Measurements from ENCODE around the gene CHMP2B. TPM values are rescaled to one million over a fixed set of nuclear protein-coding genes. Genes with fewer than 3 reads are reported as not detected.

Gene CHMP2B
- total and polyA plus RNA-seq, 3 experiments from 2014 or later: 31.2 to 55.6 (median 33.9) TPM

GRCh38 chr3:87267953-87268645, 41.0 kb downstream of the CHMP2B start:
- ChIA-PET CTCF (no interaction called here), POLR2A (no interaction called here)
- Histone ChIP-seq H3K27me3 (ENCODE audit: insufficient read depth, low read length, poor library complexity, severe bottlenecking) (no peaks in the 10 kb centered on the region), H3K27ac (ENCODE audit: low read depth, low read length) (no peak overlapping the region), H3K4me3 (ENCODE audit: low read length) (no peak overlapping the region), H3K4me1 (ENCODE audit: insufficient read depth, low read length) (no peaks in the 10 kb centered on the region), H3K36me3 (ENCODE audit: insufficient read depth, low read length) (no peaks in the 10 kb centered on the region), H3K9me3 (ENCODE audit: low read length) (no peaks in the 10 kb centered on the region)
- Mint-ChIP-seq H3K9me3 (no peaks in the 10 kb centered on the region), H3K4me3 (no peak overlapping the region), H3K36me3 (no peaks in the 10 kb centered on the region), H3K27ac (peak overlapping the region in 1 of 8 donors; percentile 43), H3K27me3 (no peaks in the 10 kb centered on the region), H3K4me1 (peaks cover 7 to 13% (median 13%) of the 10 kb centered on the region in 3 donors)
- no peak for DNase-seq

- POLR2A ChIA-PET: no interaction called here
- H3K4me1 Mint-ChIP-seq: peaks cover 7 to 13% (median 13%) of the 10 kb centered on the region in 3 donors
Measured at GRCh38 chr3:87268646-87269211, 41.6 kb downstream of the CHMP2B start.

DNA sequence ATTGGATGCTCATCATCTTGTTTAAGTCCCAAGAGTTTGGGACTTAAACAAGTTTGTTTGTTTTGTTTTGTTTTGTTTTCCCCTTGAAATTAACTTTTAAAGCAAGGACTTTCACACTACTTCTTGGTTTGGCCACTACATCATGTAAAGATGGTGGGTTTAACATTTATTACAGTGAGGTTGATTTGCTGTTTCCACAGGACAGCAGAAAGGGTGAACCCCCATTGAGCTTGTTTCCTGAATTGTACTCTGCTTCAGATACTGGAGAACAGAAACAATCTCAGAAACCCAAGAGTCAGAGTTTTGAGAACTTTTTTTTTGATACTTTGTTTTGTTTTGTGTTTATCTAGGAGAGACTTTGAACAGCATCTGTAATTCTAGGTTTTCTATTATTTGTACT, 42.6 kb downstream of the CHMP2B start:
- peaks cover 7 to 13% (median 13%) of the 10 kb centered on the region in 3 donors for H3K4me1 Mint-ChIP-seq
- POLR2A ChIA-PET: no interaction called here

More at GRCh38 chr3:87268646-87269211, 41.6 kb downstream of the CHMP2B start:
- no peaks in the 10 kb centered on the region for H3K36me3 Mint-ChIP-seq
- CTCF ChIA-PET: no interaction called here
- H3K27ac ChIP-seq (ENCODE audit: low read depth, low read length): no peak overlapping the region
- H3K27me3 Mint-ChIP-seq: peaks cover 0 to 5% of the 10 kb centered on the region in 2 donors
- H3K27ac Mint-ChIP-seq: no peak overlapping the region
- H3K9me3 Mint-ChIP-seq: no peaks in the 10 kb centered on the region
- H3K4me3 Mint-ChIP-seq: no peak overlapping the region
- H3K4me3 ChIP-seq (ENCODE audit: low read length): no peak overlapping the region
- DNase-seq: no peak
- no peaks in the 10 kb centered on the region for H3K27me3 ChIP-seq (ENCODE audit: insufficient read depth, low read length, poor library complexity, severe bottlenecking)
- H3K36me3 ChIP-seq (ENCODE audit: insufficient read depth, low read length): no peaks in the 10 kb centered on the region
- H3K9me3 ChIP-seq (ENCODE audit: low read length): no peaks in the 10 kb centered on the region
- H3K4me1 ChIP-seq (ENCODE audit: insufficient read depth, low read length): no peaks in the 10 kb centered on the region

DNA sequence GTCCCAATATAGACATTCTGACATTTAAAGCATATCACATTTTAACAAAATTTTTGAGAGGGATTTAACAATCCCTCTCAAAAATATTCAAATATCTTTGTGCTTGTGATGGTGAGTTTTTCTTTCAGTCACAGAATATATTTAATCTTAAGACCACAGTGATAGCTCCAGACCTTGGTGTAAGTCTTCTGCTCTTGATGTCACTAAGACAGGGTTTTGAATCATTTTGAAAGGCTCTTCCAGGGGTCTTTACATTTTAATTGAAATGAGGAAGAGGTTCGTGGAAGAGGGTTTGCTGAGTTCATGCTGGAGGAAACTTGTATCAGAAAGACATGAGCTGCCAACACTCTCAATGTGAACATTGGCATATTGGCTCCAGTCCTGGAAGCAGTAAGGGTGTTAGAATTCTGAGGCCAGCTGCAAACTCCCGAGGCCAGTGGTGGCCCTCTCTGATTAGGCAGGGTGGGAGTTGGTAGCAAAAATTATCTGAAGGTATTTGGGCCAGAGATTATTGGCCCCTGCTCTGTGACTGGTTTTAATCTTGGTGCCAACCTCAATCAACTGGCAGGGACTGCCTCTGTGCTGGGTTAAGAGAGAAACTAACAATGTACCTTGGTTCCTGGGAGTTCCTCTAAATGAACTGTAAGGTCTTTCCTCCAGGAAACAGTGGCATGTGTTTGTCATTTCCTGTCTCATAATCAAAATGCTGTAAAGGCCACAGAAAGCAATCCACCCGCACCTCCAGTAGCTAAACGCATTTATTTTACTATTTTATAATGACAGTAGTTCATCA, 44.0 kb downstream of the CHMP2B start:
- no peak overlapping the region for H3K4me3 Mint-ChIP-seq
- H3K27me3 Mint-ChIP-seq: peaks cover 0 to 6% of the 10 kb centered on the region in 2 donors
- Histone ChIP-seq H3K27me3 (ENCODE audit: insufficient read depth, low read length, poor library complexity, severe bottlenecking) (no peaks in the 10 kb centered on the region), H3K4me1 (ENCODE audit: insufficient read depth, low read length) (no peaks in the 10 kb centered on the region), H3K9me3 (ENCODE audit: low read length) (no peaks in the 10 kb centered on the region), H3K36me3 (ENCODE audit: insufficient read depth, low read length) (no peaks in the 10 kb centered on the region), H3K4me3 (ENCODE audit: low read length) (no peak overlapping the region), H3K27ac (ENCODE audit: low read depth, low read length) (no peak overlapping the region)
- ChIA-PET CTCF (interaction anchor here (1.1 kb wide), 1 partner anchor 10 kb away, joined by 3 read pairs; no protein-coding TSS in a partner anchor), POLR2A (no interaction called here)
- no peaks in the 10 kb centered on the region for H3K9me3 Mint-ChIP-seq
- no peak for DNase-seq
- peaks cover 7 to 13% (median 13%) of the 10 kb centered on the region in 3 donors for H3K4me1 Mint-ChIP-seq
- no peaks in the 10 kb centered on the region for H3K36me3 Mint-ChIP-seq
- H3K27ac Mint-ChIP-seq: peak overlapping the region in 2 of 8 donors; percentile 26 to 72

More for the DNA sequence above, 42.6 kb downstream of the CHMP2B start:
- H3K27me3 ChIP-seq (ENCODE audit: insufficient read depth, low read length, poor library complexity, severe bottlenecking): no peaks in the 10 kb centered on the region
- no peaks in the 10 kb centered on the region for H3K4me1 ChIP-seq (ENCODE audit: insufficient read depth, low read length)
- Mint-ChIP-seq H3K27me3 (peaks cover 0 to 6% of the 10 kb centered on the region in 2 donors), H3K4me3 (no peak overlapping the region), H3K36me3 (no peaks in the 10 kb centered on the region), H3K27ac (no peak overlapping the region), H3K9me3 (no peaks in the 10 kb centered on the region)
- no peaks in the 10 kb centered on the region for H3K9me3 ChIP-seq (ENCODE audit: low read length)
- no peak overlapping the region for H3K4me3 ChIP-seq (ENCODE audit: low read length)
- DNase-seq: no peak
- CTCF ChIA-PET: interaction anchor here (1.1 kb wide), 1 partner anchor 9 kb away, joined by 3 read pairs; no protein-coding TSS in a partner anchor
- no peaks in the 10 kb centered on the region for H3K36me3 ChIP-seq (ENCODE audit: insufficient read depth, low read length)
- no peak overlapping the region for H3K27ac ChIP-seq (ENCODE audit: low read depth, low read length)

- peaks cover 2 to 6% of the 10 kb centered on the region in 2 donors for H3K27me3 Mint-ChIP-seq
- Histone ChIP-seq H3K27me3 (ENCODE audit: insufficient read depth, low read length, poor library complexity, severe bottlenecking) (no peaks in the 10 kb centered on the region), H3K27ac (ENCODE audit: low read depth, low read length) (no peak overlapping the region), H3K4me3 (ENCODE audit: low read length) (no peak overlapping the region), H3K4me1 (ENCODE audit: insufficient read depth, low read length) (no peaks in the 10 kb centered on the region), H3K36me3 (ENCODE audit: insufficient read depth, low read length) (no peaks in the 10 kb centered on the region), H3K9me3 (ENCODE audit: low read length) (no peaks in the 10 kb centered on the region)
- no peak overlapping the region for H3K4me3 Mint-ChIP-seq
- ChIA-PET CTCF (no interaction called here), POLR2A (no interaction called here)
- DNase-seq: no peak
- no peak overlapping the region for H3K27ac Mint-ChIP-seq
- no peaks in the 10 kb centered on the region for H3K36me3 Mint-ChIP-seq
- H3K4me1 Mint-ChIP-seq: peaks cover 7 to 13% (median 13%) of the 10 kb centered on the region in 3 donors
- no peaks in the 10 kb centered on the region for H3K9me3 Mint-ChIP-seq
Measured at GRCh38 chr3:87272718-87273341, 45.7 kb downstream of the CHMP2B start.

GRCh38 chr3:87276484-87276883, 49.4 kb downstream of the CHMP2B start, which contains the start of gene POU1F1:
Gene POU1F1, minus strand, starts transcription at chr3:87276584. Its CDS starts 122 bp downstream, at chr3:87276462.
- H3K36me3 Mint-ChIP-seq: no peaks in the 10 kb centered on the region

GRCh38 chr3:87287011-87287410, 59.9 kb downstream of the CHMP2B start:
- Histone ChIP-seq H3K4me3 (ENCODE audit: low read length) (no peak overlapping the region), H3K27me3 (ENCODE audit: insufficient read depth, low read length, poor library complexity, severe bottlenecking) (no peaks in the 10 kb centered on the region), H3K9me3 (ENCODE audit: low read length) (no peaks in the 10 kb centered on the region), H3K36me3 (ENCODE audit: insufficient read depth, low read length) (no peaks in the 10 kb centered on the region), H3K4me1 (ENCODE audit: insufficient read depth, low read length) (no peaks in the 10 kb centered on the region), H3K27ac (ENCODE audit: low read depth, low read length) (no peak overlapping the region)
- CTCF ChIA-PET: interaction anchor here (0.8 kb wide), 1 partner anchor 12 kb away, joined by 3 read pairs; no protein-coding TSS in a partner anchor
- H3K36me3 Mint-ChIP-seq: no peaks in the 10 kb centered on the region
- POLR2A ChIA-PET: no interaction called here
- H3K27ac Mint-ChIP-seq: no peak overlapping the region
- H3K4me3 Mint-ChIP-seq: no peak overlapping the region
- no peaks in the 10 kb centered on the region for H3K9me3 Mint-ChIP-seq
- peaks cover 7 to 32% of the 10 kb centered on the region in 2 donors for H3K27me3 Mint-ChIP-seq
- no peak for DNase-seq
- H3K4me1 Mint-ChIP-seq: no peaks in the 10 kb centered on the region

More at GRCh38 chr3:87276484-87276883, 49.4 kb downstream of the CHMP2B start, which contains the start of gene POU1F1:
- no peak within 1 kb of the TSS for H3K27ac ChIP-seq (ENCODE audit: low read depth, low read length)
- no peaks in the 10 kb centered on the region for H3K36me3 ChIP-seq (ENCODE audit: insufficient read depth, low read length)
- Mint-ChIP-seq H3K9me3 (no peaks in the 10 kb centered on the region), H3K27ac (no peak within 1 kb of the TSS), H3K27me3 (peaks cover 6 to 8% of the 10 kb centered on the region in 2 donors), H3K4me3 (no peak within 1 kb of the TSS), H3K4me1 (peaks cover under 1 to 2% (median 1%) of the 10 kb centered on the region in 3 donors)
- no peak within 1 kb of the TSS for H3K4me3 ChIP-seq (ENCODE audit: low read length)
- H3K4me1 ChIP-seq (ENCODE audit: insufficient read depth, low read length): no peaks in the 10 kb centered on the region
- ChIA-PET POLR2A (no interaction called here), CTCF (no interaction called here)
- H3K27me3 ChIP-seq (ENCODE audit: insufficient read depth, low read length, poor library complexity, severe bottlenecking): no peaks in the 10 kb centered on the region
- no peaks in the 10 kb centered on the region for H3K9me3 ChIP-seq (ENCODE audit: low read length)
- no peak for DNase-seq

Measured in CD8-positive, alpha-beta memory T cell (primary cell).